Stimulated activated naive CD4-positive, alpha-beta T cell (primary cell): ENCODE results near the gene HMSD.
A peak's percentile ranks its signal among the peaks of the same experiment; 100 is the strongest.
"Not testable (repeated sequence)": the region's sequence is repeated elsewhere in the genome, so short reads cannot be mapped to it uniquely, and the experiment has no call there.

Source experiments
- DNase-seq, 6 experiments: peaks; one replicate each; lab custom pipeline; 2025; lab: John Stamatoyannopoulos, UW

Gene HMSD, protein sequence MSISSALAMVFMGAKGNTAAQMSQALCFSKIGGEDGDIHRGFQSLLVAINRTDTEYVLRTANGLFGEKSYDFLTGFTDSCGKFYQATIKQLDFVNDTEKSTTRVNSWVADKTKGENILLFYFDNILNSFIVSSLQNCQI

DNA sequence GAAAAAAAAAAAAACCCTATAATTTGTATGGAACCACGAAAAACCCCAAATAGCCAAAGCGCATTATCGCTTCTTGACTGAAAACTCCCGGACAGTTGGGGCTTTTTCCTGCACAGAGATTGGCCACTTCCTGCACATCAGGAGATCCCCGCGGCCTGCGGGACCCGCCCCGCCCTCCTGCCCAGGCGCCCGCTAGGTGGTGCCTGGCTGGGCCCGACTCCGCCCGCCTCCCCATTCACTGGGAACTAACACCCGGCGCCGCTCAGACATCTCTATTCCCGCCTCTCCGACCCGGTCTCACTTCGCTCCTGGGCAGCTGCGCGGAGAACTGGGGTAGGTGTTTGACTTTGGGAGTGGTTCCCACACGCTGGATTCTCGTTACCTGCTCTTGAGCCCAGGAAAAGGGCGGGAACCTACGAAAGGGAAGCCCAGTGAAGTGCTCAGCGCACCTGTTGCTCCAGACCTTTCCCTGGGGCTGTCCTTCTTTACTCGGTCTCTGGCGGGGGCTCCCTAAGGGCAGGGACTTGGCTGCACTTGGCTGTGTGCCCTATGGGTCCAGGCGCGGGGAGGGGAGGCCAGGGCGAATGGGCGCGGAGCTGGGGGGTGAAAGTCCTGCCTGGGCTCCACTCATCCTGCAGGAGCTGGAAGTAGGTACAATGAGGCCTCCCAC lies at the start of gene HMSD:
TSS of gene HMSD (plus strand) at position 234 of the 670 bp plus-strand sequence. CDS start 4,155 bp downstream, outside the sequence.
- peak in 2 of 6 experiments; percentile 2 to 5 for DNase-seq

DNA sequence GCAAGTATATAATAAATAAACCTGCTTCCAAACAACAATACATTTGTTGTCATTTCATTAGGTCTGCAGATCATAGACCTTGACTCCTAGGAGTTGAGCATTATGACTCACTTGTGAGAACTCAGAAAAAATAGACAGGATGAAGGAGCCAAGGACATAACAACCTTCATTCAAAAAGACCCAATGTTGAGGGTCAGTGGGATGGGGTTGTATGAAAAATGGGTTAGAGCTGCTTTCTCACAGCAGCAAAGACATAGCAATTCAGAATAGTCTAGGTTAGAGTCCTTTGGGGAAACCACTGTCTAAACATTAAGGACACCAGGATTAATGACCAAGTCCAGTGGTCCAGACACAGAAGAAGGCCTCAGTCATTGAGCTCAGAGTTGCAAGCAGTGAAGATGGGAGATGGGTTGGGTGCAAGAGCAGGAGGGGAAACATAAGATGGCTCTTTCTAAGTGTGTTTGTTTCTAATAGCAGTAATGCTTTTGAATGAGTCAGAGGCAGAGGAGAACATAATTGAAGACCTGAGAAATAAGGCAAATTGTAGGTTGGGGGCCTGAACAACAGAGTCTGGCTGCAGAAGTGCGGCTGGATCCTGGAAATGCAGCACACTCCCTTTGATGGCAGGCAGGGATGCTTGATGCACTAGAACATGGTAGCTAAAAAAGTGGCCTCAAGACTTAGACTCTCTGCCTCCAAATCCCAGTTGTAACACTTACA lies 45.1 kb upstream of the HMSD start:
- DNase-seq = no peak

DNA sequence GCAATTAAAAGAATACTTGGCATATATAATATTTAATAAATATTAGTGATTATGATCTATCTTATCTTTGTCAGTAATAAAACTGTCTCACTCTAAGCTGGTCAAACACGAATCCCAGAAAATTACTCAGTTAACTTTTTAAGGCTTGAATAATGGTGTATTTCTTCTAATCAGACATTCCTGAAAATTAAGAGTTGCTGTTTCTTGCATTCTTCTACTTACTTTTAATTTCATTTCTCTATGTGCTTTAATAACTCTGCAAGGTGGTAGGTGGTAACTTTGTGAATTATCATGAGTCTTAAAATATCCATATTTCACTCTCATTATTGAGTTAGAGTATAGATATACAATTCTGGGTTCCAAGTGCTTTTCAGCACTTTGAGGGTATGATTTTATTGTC lies 44.4 kb upstream of the HMSD start:
- no peak for DNase-seq

DNA sequence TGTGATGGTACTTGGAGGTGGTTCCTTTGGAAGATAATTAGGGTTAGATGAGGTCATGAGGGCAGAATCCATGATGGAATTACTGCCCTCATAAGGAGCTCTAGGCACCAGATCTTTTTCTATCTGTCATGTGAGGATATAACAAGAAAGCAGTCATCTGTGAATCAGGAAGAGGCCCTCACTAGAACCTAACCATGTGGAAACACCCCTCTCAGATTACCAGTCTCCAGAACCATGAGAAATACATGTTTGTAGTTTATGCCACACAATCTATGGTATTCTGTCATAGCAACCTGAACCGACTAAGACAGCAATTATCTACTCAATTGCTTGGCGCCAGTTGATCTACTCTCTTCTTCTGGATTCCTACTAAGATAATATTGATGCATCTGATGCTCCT lies 43.7 kb upstream of the HMSD start:
- DNase-seq = no peak

DNA sequence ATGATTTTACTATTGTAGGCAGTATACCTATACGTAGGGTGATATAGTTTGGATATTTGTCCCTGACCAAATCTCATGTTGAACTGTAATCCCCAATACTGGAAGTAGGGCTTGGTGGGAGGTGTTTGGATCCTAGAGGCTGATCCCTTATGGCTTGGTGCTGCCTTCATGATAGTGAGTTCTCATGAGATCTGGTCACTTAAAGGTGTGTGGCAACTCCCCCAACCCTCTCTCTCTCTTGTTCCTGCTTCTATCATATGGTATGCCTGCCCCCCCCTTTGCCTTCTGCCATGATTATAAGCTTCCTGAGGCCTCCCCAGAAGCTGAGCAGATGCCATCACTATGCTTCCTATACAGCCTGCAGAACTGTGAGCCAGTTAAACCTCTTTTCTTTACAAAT lies 43.0 kb upstream of the HMSD start:
- no peak for DNase-seq

DNA sequence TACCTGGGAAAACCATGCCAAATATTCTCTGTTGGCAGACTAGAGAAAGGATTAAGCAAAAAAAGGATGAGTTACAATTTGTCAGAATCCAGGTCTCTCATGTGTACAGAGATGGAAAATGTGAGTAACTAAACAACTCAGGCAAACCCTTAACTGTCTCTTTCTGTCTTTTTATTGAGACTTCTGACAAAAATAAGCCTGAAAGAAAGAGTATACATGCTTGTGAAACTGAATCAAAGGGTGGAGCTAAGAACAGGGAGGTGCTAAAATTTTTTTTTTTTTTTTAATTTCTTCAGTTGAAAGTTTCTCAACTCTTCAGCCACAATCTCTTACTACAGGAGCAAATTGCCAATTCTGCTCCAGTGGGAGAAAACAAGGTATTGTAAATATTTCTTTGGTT lies 41.4 kb upstream of the HMSD start, which contains the start of gene SERPINB10:
TSS of gene SERPINB10 (plus strand) at position 295 of the 400 bp plus-strand sequence. CDS start 7,553 bp downstream, outside the sequence.
- DNase-seq = no peak

DNA sequence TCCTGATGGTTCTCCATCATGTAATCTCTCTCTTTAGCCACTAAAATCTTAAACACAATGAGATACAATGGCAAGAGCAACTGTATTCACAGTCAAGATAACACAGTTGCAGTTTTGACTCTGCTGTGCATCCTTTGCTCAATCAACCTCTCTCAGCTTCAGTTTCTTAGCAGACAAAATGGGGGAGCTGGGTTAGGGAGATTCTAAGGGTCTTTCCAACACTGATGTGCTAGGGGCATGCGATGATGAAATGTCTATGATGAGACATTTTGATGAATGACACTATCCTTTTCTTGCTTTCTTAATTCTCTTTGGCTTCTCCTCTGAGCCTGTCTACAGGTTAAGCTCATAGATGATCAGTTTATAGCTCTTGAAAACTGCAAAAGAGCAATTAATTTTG lies 40.2 kb upstream of the HMSD start:
- no peak for DNase-seq

DNA sequence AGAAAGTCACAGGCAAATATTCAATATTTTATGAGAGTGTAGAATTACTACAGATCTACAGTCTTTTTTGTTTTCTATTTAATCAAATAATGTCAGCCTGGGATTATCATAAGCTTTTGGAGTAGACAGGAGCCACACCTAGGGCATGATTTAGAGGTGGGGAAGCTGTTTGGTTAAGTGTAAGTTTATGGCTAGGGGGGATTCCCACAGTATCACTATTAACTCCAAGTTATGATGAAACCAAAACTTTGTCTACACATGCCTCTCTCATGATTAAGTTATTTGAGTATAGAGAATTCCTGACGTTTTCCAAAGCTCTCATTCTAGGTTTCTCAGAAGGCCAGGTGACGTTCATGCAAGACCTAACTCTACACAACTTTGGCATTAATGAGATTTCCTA lies 39.2 kb upstream of the HMSD start:
- DNase-seq = no peak

DNA sequence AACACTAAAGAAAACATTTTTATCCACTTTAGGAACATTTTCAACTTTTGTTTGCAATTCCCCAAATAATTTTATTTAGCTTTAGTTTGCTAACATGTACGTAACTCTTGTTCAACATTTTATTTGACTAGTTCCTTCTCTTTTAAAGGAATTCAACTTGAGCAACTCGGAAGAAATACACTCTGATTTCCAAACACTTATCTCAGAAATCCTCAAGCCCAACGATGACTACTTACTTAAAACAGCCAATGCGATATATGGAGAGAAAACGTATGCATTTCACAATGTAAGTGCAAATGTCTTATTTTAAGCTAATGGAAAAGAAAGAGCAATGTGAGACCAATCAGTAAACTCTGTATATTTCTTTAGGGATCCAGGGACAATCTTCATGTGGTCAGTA lies 31.3 kb upstream of the HMSD start:
- no peak for DNase-seq

DNA sequence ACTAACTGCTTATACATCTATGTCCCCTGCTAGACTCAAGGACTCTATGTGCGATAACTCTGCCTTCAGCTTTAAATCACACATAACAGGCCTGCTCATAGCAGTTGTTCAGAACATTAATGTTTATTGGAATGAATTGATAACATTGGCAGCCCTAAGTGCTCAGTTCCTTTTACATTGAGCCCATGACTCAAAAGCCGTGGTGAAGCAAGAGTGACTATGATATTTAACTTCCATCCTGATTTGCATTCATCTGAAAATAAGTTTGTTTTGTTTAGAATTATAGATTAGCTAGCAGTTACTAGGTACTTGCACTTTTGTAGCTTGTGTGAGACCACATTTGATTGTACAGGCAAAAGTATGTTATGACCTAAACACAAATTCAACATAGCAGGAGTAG lies 27.1 kb upstream of the HMSD start:
- DNase-seq = no peak

DNA sequence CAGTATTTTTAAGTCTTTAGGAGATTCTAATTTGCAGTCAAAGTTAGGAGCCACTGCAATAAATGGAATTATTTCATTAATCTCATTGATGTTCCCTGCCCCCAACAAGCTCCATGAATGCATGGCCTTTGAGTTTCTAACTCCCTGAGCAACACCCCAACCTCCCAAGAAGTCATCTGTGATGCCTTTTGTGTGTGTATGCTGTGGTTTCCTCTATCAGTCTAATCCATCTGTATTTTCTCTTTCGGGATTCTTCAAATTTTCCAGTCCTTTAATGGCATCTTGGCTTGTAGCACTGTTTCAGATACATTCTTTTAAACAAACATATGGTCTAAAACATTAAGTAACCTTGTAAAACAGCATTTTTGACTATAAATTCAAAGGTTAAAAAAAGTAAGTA lies 24.6 kb upstream of the HMSD start:
- DNase-seq = no peak

DNA sequence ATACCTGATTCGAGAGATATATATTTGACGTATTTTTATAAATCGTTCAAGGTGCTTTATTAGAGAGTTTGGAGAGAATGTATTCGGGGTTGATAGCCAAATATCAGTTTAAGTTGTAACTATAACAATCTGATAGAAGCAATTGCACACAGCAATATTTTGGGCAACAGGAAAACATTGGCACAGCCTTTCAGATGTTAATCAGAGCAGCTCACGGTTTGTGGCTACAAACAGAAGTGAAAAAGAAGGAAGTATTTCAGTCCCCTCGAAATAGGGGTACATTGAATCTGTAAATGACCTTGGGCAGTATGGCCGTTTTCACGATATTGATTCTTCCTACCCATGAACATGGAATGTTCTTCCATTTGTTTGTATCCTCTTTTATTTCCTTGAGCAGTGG lies 20.8 kb upstream of the HMSD start:
- no peak for DNase-seq

DNA sequence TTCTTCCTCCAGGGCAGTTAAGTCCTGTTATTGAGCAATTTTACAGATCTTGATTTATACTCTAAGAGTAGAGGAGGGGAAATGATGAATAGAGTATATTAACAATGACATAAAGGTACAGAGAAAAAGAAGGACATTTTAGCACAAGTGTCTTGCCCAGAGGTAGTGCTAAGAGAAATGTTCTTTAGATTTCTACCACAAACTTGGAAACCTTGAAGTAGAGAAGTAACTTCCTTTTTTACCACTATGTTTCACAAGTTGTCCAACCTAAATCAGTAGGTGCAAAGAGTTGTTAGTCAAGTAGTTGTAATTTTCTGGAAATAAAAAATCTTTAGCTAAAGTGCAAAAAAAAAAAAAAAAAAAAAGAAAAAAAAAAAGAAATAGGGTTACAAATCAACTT lies 19.7 kb upstream of the HMSD start:
- not testable (repeated sequence) for DNase-seq

DNA sequence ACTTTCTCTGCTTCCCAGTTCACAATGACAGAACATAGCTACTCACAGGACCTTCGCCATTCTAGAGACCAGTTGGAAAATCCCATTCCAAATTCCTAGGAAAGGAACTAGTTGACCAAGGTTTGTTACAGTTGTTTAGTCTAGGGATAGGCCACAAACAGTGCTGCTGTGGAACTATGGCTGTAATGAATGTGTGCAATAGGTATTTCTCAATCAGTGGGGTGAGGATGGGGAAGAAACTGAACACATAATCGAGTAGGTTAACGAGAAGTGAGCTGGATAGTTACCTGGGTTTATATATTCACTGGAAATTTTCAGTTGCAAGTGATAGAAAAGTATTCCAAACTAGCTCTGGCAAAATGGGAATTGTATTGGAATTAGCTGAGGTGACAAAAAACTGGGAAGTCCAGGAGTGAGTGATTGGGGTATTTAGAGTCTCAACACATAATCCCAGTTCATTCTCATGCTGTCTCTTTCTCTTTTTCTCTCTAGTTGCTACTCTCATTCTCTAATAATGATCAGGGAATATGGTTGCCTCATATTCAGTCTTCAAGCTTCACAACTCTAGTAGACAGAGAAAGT lies 18.2 kb upstream of the HMSD start:
- DNase-seq = no peak

DNA sequence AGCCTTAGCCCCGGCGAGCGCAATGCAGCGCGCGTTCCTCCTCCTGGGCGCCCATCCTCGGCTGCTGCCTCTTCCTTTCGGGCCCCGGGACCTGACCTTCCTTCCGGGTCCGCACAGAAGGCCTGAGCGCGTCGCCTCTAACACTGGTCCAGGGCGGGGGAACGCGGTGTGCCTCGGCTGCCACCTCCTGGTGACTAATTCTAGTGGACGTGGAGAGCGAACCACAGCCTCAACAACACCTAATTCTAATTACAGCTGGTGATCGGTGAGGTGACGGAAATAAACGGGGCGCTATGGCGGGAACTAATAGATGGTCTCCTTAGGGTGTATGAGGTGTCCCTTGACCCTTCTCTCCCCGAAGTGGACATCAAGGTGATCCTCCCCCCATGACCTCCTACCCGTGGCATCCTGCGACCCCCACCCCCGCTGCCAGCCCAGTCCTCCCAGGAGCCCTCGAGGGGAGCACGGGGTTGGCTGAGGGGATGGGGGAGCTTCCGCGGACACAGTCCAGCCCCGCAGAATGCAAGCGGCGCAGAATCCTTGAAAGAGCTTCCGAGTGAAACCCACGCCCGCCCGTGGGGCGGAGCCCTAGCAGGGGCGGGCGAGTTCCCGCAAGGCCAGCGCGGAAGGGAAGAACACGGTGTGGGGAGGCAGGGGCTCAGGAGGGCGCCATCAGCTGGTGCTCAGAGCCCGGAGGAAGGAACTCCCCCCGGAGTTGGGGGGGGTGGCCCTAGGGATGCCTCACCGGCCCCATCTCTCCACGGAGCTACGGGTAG lies 12.8 kb upstream of the HMSD start:
- peak in 3 of 6 experiments; percentile 1 to 6 (median 3) for DNase-seq

DNA sequence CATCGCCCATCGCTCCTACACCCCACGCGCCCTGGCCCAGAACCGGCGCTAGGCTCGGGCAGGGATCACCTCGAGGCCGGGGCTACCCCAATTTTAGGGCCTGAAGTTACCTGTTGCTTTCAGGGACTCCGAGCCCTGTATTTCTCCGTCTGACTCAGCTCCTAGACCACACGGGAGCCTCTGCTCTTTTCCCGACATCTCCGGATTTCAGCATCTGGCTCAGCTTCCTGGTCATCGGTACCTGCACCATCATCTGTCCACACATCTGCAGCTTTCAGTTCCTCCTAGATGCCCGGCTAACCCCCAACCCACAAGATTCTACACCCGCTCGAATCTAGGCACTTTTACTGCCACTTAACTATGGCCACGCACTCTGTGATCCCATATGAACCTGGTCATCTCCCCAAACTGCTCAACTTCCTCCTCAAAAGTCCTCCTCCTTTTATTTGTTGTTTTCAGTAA lies 12.1 kb upstream of the HMSD start:
- no peak for DNase-seq

DNA sequence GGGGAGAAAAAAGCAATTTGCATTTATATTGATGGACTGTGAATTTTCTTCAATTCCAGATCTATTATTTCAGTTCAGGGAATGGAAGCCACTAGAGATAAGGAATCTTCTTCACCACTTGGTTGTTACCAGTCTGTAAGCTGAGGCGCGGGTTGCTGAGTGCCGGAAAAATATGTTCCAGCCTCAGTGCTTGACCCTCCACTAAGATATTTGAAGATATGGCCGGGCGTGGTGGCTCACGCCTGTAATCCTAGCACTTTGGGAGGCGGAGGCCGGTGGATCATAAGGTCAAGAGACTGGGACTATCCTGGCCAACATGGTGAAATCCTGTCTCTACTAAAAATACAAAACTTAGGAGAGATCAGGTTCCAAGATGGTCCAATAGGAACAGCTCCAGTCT lies 9.1 kb upstream of the HMSD start:
- no peak for DNase-seq

DNA sequence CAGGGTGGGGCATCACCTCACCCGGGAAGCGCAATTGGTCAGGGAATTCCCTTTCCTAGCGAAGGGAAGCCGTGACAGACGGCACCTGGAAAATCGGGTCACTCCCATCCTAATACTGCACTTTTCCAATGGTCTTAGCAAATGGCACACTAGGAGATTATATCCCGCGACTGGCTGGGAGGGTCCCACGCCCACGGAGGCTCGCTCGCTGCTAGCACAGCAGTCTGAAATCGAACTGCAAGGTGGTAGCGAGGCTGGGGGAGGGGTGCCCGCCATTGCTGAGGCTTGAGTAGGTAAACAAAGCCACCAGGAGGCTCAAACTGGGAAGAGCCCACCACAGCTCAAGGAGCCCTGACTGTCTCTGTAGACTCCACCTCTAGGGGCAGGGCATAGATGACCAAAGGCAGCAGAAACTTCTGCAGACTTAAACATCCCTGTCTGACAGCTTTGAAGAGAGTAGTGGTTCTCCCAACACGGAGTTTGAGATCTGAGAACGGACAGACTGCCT lies 8.5 kb upstream of the HMSD start:
- DNase-seq = not testable (repeated sequence)

DNA sequence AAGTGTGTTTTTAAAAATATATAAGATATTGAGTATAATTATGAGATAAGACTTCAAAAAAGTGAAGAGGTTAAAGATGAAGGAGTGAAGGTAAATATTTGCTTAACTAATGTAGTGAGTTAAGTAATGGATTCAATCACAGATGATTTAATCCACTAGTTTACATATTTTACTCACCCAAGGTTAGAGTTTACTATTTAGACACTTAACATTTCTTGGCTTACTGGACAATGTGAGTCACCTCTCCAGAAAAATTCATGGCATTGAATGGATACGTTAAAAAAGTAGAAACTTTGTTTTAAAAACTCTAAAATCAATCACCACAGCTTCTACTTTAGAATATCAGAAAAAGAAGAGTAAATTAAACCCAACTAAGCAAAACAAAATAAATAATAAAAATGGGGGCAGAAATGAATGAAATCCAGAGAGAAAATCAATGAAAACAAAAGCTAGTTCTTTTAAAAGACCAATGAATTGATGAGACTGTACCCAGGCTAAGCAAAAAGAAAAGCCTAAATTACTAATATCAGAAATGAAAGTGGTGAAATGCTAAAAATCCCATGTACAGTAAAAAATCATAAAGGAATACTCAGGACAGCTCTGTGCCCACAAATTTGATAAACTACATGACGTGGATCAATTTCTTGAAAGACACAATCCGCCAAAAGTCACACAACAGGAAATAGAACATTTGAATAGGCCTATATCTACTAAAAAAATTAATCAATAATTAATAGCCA lies 1.9 kb upstream of the HMSD start:
- DNase-seq = no peak

DNA sequence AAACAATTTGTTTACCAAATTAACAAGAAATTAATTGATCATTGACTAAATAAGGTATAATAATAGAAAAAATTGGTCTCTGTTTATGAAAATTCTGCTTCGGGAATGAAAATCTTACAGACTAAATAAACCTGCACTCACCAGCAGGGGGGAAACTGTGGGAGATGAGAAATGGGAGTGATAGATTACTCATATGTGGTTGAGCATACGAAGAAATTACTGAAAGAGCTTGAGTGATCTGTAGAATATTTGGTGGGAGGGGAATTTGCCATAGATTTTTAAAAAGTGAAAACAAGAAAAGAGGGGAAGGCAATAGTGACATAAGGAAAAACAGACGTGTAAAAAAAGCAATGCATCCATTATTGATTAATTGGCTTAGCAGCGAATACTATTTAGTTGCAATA lies 2.2 kb downstream of the HMSD start:
- no peak for DNase-seq

DNA sequence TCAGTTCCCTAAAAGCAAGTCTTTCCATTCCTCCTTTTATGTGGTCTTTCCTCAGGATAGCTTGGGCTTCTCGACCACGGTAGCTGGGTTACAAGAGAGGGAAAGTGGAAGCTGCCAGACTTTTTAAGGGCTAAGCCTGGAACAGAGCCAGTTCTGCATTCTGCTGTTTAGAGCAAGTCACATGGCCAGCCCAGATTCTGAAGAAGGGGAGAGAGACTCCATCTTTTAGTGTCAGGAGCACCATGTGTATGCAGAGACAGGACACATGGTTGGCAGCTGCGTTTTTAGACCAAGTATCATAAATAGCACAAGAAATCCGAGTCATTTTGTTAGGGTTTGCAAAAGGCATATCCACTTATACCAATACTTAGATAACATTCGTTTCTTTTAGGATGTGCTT lies 4.7 kb downstream of the HMSD start:
- no peak for DNase-seq
